Activated CD4-positive, alpha-beta T cell treated with anti-CD3 and anti-CD28 coated beads, Interleukin-2, amount 10 ng/mL, durations not matched to agents 7 days and 5 days (primary cell): ENCODE measurements around the gene RBM11. TPM values are rescaled to one million over a fixed set of nuclear protein-coding genes. Genes with fewer than 3 reads are reported as not detected.
"Not testable (repeated sequence)": the region's sequence is repeated elsewhere in the genome, so short reads cannot be mapped to it uniquely, and the experiment has no call there.

Experiments
- CTCF ChIA-PET: fragments of 350-600 bp; sonication (Branson Sonifier 250); formaldehyde crosslinking; loops from one replicate; lab custom pipeline; 2021; ENCODE audit warnings: antibody characterized with exemption; lab: Charles Lee
- POLR2A ChIA-PET: fragments of 350-600 bp; sonication (Branson Sonifier 250); formaldehyde crosslinking; loops from one replicate; lab custom pipeline; 2021; ENCODE audit warnings: antibody characterized with exemption; lab: Charles Lee
- DNase-seq: peaks from one replicate; pipeline ENCODE4 v3.0.0-alpha.2; 2020
- H3K27ac Mint-ChIP-seq: one replicate; pipeline ENCODE4 v1.8.0; 2021; ENCODE audit warnings: mild to moderate bottlenecking, moderate library complexity, mixed read lengths
- H3K27me3 Mint-ChIP-seq: one replicate; pipeline ENCODE4 v1.8.0; 2021; ENCODE audit warnings: mixed read lengths
- H3K36me3 Mint-ChIP-seq: one replicate; pipeline ENCODE4 v1.8.0; 2021; ENCODE audit warnings: low read depth, mixed read lengths
- H3K4me1 Mint-ChIP-seq: one replicate; pipeline ENCODE4 v1.8.0; 2021; ENCODE audit warnings: mixed read lengths
- H3K4me3 Mint-ChIP-seq: one replicate; pipeline ENCODE4 v1.8.0; 2021; ENCODE audit warnings: mild to moderate bottlenecking, moderate library complexity, mixed read lengths
- H3K9me3 Mint-ChIP-seq: one replicate; pipeline ENCODE4 v1.8.0; 2021; ENCODE audit warnings: mixed read lengths
- total RNA-seq, 2 experiments: library from RNA; stranded (reverse); gene quantifications; one replicate each; pipeline ENCODE4 v1.2.3, GENCODE V29; 2021

The RBM11 gene, protein sequence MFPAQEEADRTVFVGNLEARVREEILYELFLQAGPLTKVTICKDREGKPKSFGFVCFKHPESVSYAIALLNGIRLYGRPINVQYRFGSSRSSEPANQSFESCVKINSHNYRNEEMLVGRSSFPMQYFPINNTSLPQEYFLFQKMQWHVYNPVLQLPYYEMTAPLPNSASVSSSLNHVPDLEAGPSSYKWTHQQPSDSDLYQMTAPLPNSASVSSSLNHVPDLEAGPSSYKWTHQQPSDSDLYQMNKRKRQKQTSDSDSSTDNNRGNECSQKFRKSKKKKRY
- 1 to 10 TPM; 1.6 to 1.8 TPM for total RNA-seq

DNA sequence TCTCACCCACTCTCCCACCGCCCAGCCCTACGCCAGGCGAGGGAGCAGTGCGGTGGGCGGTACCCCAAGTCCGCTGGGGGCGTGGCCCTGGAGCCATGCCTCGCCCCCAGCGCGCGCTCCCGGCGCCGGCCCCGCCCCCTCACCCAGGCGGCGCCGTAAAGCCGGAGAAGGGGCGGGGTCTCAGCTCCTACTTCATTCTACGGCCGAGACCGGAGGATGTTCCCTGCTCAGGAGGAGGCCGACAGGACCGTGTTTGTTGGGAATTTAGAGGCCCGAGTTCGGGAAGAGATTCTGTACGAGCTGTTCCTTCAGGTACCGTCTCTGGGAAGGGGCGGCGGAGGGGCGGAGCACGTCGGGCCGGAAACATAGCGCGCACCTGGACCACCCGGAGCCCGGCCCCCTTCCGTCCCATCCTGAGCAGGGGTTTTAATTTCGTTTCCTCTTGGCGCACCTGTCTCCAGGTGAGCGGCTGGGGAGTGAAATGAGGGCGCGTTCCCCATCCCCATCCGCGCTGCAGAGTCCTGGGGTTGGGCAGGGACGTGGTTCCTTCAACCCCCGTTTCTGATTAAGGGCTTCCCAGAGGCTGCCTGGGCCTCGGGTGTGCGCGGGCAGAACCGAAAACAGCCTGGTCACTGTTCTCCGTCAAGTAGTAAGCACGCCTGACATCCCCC, at the start of gene RBM11:
TSS of gene RBM11 (plus strand) at position 187 of the 671 bp plus-strand sequence. CDS start at position 217, 30 bp downstream.
- Mint-ChIP-seq H3K4me3 (peak within 1 kb of the TSS; percentile 80), H3K36me3 (no peaks in the 10 kb centered on the region), H3K9me3 (no peaks in the 10 kb centered on the region), H3K27ac (peak within 1 kb of the TSS; percentile 62), H3K4me1 (peaks cover 10% of the 10 kb centered on the region), H3K27me3 (peaks cover 11% of the 10 kb centered on the region)
- CTCF ChIA-PET: no interaction called here
- POLR2A ChIA-PET: no interaction called here
- peak; percentile 76 for DNase-seq

DNA sequence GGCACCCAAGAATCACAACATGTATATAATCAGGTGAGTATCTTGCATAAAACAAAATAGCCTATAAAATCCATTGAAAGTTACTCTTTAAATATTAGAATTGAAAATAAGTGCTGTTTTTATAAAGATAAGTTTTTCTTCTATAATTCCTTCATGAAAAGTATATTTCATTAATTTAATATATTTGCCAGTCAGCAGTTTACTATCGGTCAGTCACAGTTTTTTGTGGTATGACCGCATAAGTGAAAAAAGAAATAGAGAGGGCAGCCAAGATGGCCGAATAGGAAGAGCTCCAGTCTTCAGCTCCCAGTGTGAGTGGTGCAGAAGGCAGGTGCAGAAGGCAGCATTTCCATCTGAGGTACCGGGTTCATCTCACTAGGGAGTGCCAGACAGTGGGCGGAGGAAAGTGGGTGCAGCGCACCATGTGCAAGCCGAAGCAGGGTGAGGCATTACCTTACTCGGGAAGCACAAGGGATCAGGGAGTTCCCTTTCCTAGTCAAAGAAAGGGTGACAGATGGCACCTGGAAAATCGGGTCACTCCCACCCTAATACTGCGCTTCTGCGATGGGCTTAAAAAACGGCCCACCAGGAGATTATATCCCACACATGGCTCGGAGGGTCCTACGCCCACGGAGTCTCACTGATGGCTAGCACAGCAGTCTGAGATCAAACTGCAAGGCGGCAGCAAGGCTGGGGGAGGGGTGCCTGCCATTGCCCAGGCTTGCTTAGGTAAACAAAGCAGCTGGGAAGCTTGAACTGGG, 49.3 kb upstream of the RBM11 start:
- H3K36me3 Mint-ChIP-seq, CTCF ChIA-PET, H3K4me3 Mint-ChIP-seq, H3K9me3 Mint-ChIP-seq, H3K27ac Mint-ChIP-seq, DNase-seq, H3K4me1 Mint-ChIP-seq, H3K27me3 Mint-ChIP-seq, POLR2A ChIA-PET: not testable (repeated sequence)

DNA sequence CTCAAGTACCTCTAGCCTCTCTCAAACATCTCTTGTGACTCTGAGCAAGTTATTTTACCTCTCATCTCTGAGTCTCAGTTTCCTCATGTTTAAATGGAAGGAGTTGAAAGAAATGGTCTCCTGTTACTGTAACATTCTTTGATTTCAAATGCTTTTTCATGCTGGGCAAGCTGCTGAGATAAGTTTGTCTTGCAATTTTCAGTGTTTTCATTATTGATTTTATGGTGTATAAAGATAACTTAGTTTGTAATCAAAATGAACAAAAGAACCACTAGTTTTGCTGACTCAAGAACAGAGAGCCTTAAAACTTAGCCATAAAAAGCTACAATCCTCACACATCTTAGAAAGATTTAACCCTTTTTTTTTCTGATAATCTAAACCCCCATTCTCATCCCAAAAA, 9.7 kb upstream of the RBM11 start:
- CTCF ChIA-PET: no interaction called here
- Mint-ChIP-seq H3K4me1 (no peaks in the 10 kb centered on the region), H3K27me3 (peaks cover 22% of the 10 kb centered on the region), H3K9me3 (no peaks in the 10 kb centered on the region), H3K4me3 (no peak overlapping the region), H3K36me3 (no peaks in the 10 kb centered on the region), H3K27ac (no peak overlapping the region)
- POLR2A ChIA-PET: no interaction called here
- no peak for DNase-seq

DNA sequence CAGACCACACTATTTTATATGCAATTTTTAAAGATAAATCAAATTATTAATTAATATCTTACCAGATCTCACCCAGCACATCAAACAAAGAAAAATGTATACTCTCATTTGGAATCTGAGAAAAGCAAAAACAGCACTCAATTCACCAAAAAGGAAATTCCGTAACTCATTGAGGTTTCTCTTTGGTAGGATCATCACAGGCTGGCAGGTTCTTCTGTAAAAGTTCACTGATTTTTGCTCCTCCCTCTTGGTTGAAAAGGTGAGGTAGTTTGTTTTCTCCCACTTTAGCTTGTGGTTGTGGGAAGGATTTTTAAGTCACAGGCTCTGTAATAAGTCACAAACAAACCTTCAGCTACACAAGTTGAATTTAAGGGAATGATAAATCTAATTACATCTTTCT, 5.2 kb upstream of the RBM11 start, which contains the start of gene LIPI:
TSS of gene LIPI (minus strand) at position 218 of the 400 bp plus-strand sequence. CDS start at position 108, 110 bp downstream.
- Mint-ChIP-seq H3K36me3 (no peaks in the 10 kb centered on the region), H3K9me3 (no peaks in the 10 kb centered on the region), H3K4me1 (peaks cover 1% of the 10 kb centered on the region), H3K27ac (no peak within 1 kb of the TSS), H3K27me3 (peaks cover 33% of the 10 kb centered on the region), H3K4me3 (no peak within 1 kb of the TSS)
- ChIA-PET POLR2A (no interaction called here), CTCF (no interaction called here)
- DNase-seq: no peak

DNA sequence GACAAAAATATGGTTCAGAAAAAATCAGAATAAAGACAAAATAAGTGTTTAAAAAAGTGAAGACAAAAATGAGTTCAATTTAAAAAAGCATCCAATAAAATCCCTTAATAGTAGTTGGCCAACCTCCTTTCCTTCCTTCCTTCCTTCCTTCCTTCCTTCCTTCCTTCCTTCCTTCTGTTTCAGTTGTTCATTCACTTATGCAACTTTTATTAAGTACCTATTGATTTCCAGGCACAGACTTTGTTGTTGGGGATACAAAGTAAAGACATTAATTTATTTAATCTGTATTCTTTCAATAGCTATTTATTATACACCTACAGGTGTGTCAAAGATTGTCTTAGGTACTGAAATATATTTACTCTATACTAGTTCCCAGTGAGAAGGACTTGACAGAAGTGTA, 2.8 kb upstream of the RBM11 start:
- no peaks in the 10 kb centered on the region for H3K36me3 Mint-ChIP-seq
- CTCF ChIA-PET: no interaction called here
- POLR2A ChIA-PET: no interaction called here
- no peak overlapping the region for H3K4me3 Mint-ChIP-seq
- no peak for DNase-seq
- H3K27ac Mint-ChIP-seq: no peak overlapping the region
- peaks cover 10% of the 10 kb centered on the region for H3K4me1 Mint-ChIP-seq
- no peaks in the 10 kb centered on the region for H3K9me3 Mint-ChIP-seq
- peaks cover 23% of the 10 kb centered on the region for H3K27me3 Mint-ChIP-seq

DNA sequence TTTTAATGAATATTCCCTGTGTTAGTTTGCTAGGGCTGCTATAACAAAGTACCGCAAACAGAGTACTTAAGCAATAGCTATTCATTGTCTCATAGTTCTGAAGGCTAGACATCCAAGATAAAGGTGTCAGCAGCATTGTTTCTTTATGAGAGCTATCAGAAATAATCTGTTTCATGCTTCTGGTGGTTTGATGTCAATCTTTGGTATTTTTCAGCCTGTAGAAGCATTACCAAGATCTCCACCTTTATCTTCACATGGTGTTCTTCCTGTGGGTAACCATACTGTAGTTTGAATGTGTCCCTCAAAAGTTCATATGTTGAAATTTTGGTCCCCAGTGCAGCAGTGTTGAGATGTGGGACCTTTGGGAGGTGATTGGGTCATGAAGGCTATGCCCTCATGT, 7.4 kb downstream of the RBM11 start:
- no peak for DNase-seq
- POLR2A ChIA-PET: no interaction called here
- Mint-ChIP-seq H3K9me3 (no peaks in the 10 kb centered on the region), H3K36me3 (peaks cover 3% of the 10 kb centered on the region), H3K27ac (no peak overlapping the region), H3K4me3 (no peak overlapping the region), H3K27me3 (no peaks in the 10 kb centered on the region), H3K4me1 (no peaks in the 10 kb centered on the region)
- CTCF ChIA-PET: no interaction called here

DNA sequence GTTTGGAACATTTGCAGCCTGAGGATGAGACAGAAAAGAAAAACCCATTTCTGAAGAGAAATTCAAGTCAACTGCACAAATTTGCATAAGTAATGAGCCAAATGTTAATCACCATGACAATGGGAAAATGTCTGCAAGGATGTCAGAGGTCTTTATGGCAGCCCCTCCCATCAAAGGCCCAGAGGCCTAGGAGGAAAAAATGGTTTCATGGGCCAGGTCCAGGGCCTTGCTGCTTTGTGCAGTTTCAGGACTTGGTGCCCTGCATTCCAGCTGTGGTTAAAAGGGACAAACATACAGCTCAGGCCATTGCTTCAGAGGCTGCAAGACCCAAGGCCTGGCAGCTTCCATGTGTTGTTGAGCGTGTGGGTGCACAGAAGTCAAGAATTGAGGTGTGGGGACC, 13.4 kb downstream of the RBM11 start:
- ChIA-PET POLR2A (no interaction called here), CTCF (no interaction called here)
- Mint-ChIP-seq H3K9me3 (peaks cover 12% of the 10 kb centered on the region), H3K27me3 (no peaks in the 10 kb centered on the region), H3K27ac (no peak overlapping the region), H3K36me3 (peaks cover 7% of the 10 kb centered on the region), H3K4me3 (no peak overlapping the region), H3K4me1 (no peaks in the 10 kb centered on the region)
- DNase-seq: no peak

DNA sequence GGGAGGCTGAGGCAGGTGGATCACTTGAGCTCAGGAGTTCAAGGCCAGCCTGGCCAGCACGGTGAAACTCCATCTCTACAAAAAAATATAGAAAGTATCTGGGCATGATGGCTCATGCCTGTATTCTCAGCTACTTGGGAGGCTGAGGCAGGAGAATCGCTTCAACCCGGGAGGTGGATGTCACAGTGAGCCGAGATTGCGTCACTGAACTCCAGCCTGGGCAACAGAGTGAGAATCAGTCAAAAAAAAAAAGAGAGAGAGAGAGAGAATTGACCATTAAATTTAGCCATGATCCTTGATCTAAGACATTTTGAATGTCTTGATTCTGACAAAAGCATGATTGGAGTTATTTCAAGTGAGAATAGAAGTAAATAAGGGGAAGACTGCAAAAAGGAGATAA, 19.1 kb downstream of the RBM11 start:
- H3K4me1 Mint-ChIP-seq: no peaks in the 10 kb centered on the region
- no peaks in the 10 kb centered on the region for H3K27me3 Mint-ChIP-seq
- POLR2A ChIA-PET: no interaction called here
- H3K4me3 Mint-ChIP-seq: no peak overlapping the region
- CTCF ChIA-PET: no interaction called here
- H3K36me3 Mint-ChIP-seq: no peaks in the 10 kb centered on the region
- no peak overlapping the region for H3K27ac Mint-ChIP-seq
- H3K9me3 Mint-ChIP-seq: peaks cover 3% of the 10 kb centered on the region
- no peak for DNase-seq

DNA sequence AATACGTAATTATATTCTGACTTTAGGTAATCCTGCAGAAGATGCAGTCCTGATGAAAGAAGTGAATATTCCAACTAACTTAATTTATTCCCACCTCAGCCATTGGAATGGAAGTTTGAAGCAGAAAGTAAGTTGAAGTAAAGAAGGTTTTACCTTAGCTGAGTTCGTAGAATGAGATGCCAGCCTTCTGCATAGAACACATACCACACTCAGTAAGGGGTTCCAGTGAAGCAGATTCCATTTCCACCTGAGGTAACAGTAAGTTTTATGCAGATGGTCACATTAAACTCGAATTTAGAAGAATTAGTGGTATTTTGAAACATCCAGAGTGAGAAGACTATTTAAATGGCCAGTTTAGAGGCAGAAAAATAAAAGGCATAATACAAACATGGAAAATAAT, 20.2 kb downstream of the RBM11 start:
- no peak for DNase-seq
- Mint-ChIP-seq H3K4me1 (peaks cover 2% of the 10 kb centered on the region), H3K36me3 (no peaks in the 10 kb centered on the region), H3K27me3 (no peaks in the 10 kb centered on the region), H3K4me3 (no peak overlapping the region), H3K27ac (no peak overlapping the region), H3K9me3 (no peaks in the 10 kb centered on the region)
- ChIA-PET CTCF (no interaction called here), POLR2A (no interaction called here)

DNA sequence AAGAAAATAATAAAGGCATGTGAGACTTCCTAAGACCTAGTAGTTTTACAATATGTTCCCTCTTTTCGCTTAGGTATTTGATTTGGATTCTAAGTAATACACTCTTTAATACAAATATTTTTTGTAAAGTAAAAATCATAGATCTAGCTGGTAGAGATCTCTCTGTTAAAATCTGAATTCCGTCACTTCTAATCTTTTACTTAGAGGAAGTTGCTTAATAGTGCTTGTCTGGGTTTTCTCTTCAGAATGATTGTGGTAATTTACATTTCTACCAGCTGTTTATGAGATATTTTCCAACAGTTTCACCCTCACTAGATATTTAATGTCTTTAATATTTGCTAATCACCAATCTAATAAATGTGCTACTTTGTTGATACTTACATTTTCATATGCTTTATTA, 23.3 kb downstream of the RBM11 start:
- POLR2A ChIA-PET: no interaction called here

DNA sequence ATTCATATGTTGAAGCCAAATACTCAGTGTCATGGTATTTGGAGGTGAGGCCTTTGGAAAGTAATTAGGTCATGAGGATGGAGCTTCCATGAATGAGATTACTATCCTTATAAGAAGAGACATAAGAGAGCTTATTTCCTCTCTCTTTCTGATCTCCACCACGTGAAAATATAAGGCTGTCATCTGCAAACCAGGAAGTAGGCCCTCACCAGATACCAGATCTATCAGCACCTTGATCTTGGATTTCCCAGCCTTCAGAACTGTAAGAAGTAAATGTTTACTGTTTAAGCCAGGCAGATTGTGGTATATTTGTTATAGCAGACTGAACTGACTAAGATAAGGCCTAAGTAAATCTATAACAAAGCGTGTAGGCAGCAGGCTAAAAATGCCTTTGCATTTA, 25.3 kb downstream of the RBM11 start:
- no peaks in the 10 kb centered on the region for H3K9me3 Mint-ChIP-seq
- ChIA-PET POLR2A (no interaction called here), CTCF (interaction anchor here (0.8 kb wide), 1 partner anchor 9 kb away, joined by 3 read pairs; no protein-coding TSS in a partner anchor)
- no peak overlapping the region for H3K27ac Mint-ChIP-seq
- peaks cover 3% of the 10 kb centered on the region for H3K27me3 Mint-ChIP-seq
- no peak overlapping the region for H3K4me3 Mint-ChIP-seq
- no peak for DNase-seq
- H3K36me3 Mint-ChIP-seq: no peaks in the 10 kb centered on the region
- peaks cover 6% of the 10 kb centered on the region for H3K4me1 Mint-ChIP-seq

More for the DNA sequence above, 23.3 kb downstream of the RBM11 start:
- Mint-ChIP-seq H3K27ac (no peak overlapping the region), H3K36me3 (no peaks in the 10 kb centered on the region), H3K9me3 (no peaks in the 10 kb centered on the region), H3K27me3 (no peaks in the 10 kb centered on the region), H3K4me3 (no peak overlapping the region), H3K4me1 (peaks cover 6% of the 10 kb centered on the region)
- no peak for DNase-seq
- CTCF ChIA-PET: no interaction called here

DNA sequence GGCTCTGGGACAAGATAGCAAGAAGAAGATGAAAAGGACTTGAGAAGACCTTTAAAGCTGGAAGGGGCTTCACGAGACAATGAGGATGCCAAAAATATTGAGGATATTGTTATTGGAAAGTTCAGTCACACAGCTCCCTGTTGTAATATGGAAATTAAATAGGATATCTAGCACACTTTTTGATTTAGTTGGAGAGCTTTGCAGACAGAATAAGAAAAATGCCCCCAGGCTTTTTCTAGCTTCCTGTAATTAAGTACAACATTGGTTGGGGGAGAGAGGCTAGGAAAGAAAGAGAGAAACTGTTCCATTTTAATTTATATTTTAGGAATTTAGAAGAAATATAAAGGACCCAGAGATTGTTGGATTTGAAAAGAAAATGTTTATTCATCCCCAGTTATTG, 27.5 kb downstream of the RBM11 start:
- POLR2A ChIA-PET: no interaction called here
- Mint-ChIP-seq H3K9me3 (no peaks in the 10 kb centered on the region), H3K27ac (no peak overlapping the region), H3K4me1 (peaks cover 6% of the 10 kb centered on the region), H3K4me3 (no peak overlapping the region), H3K27me3 (peaks cover 8% of the 10 kb centered on the region), H3K36me3 (no peaks in the 10 kb centered on the region)
- CTCF ChIA-PET: no interaction called here
- no peak for DNase-seq

DNA sequence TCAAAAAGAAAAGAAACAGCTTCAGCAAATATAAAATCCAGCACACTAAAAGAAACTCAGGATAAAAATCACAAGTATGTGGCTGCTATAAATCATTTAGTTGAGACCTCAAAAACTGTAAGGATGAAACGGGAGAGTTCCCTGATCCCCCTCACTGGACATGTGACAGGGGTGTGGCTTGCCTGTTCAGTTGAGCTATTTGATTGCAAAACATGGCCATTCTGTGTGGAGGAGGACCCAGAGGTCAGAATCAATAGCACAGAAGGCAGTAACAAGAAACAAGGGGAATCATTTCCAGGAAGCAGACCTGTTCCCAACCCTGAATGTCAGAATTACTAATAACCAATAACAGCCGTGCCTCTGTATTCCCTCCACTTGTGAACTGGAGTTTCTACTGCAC, 27.9 kb downstream of the RBM11 start:
- Mint-ChIP-seq H3K4me3 (no peak overlapping the region), H3K27me3 (peaks cover 8% of the 10 kb centered on the region), H3K36me3 (no peaks in the 10 kb centered on the region), H3K9me3 (no peaks in the 10 kb centered on the region), H3K4me1 (peaks cover 6% of the 10 kb centered on the region), H3K27ac (no peak overlapping the region)
- DNase-seq: no peak
- CTCF ChIA-PET: no interaction called here
- POLR2A ChIA-PET: no interaction called here
